Adipocyte (in vitro differentiated cells): ENCODE results near the gene ZNF768.

Experiments
- DNase-seq: peaks from one replicate; pipeline ENCODE4 v3.0.0-alpha.2; 2015; ENCODE audit warnings: low read depth
- H3K27me3 ChIP-seq: replicated peaks from 2 replicates; pipeline ENCODE4 v1.7.0; 2013; ENCODE audit warnings: mild to moderate bottlenecking, low read length, moderate library complexity; ENCODE audit not compliant: control insufficient read depth, insufficient read depth
- H3K36me3 ChIP-seq: 2 replicates; pipeline ENCODE4 v1.7.0; 2013; ENCODE audit warnings: low read length, mild to moderate bottlenecking, moderate library complexity; ENCODE audit not compliant: control insufficient read depth, insufficient read depth, severe bottlenecking
- H3K4me1 ChIP-seq: 2 replicates; pipeline ENCODE4 v1.7.0; 2013; ENCODE audit warnings: mild to moderate bottlenecking, low read length, moderate library complexity; ENCODE audit not compliant: control insufficient read depth, insufficient read depth
- H3K4me3 ChIP-seq: 2 replicates; pipeline ENCODE4 v1.7.0; 2013; ENCODE audit warnings: mild to moderate bottlenecking, low read length, moderate library complexity
- H3K9ac ChIP-seq: 2 replicates; pipeline ENCODE4 v1.7.0; 2013; ENCODE audit warnings: mild to moderate bottlenecking, low read length, moderate library complexity
- H3K9me3 ChIP-seq: 2 replicates; pipeline ENCODE4 v1.7.0; 2013; ENCODE audit warnings: mild to moderate bottlenecking, low read length, moderate library complexity; ENCODE audit not compliant: control insufficient read depth

The ZNF768 gene

GRCh38 chr16:30519120-30520049 lies 7.0 kb downstream of the ZNF768 start:
- Histone ChIP-seq H3K36me3 (no peaks in the 10 kb centered on the region), H3K9me3 (no peaks in the 10 kb centered on the region), H3K9ac (no peak overlapping the region), H3K4me1 (no peaks in the 10 kb centered on the region), H3K27me3 (peaks cover 13% of the 10 kb centered on the region), H3K4me3 (no peak overlapping the region)
- no peak for DNase-seq

- Histone ChIP-seq H3K4me3 (no peak overlapping the region), H3K27me3 (peaks cover 15% of the 10 kb centered on the region), H3K9me3 (no peaks in the 10 kb centered on the region), H3K4me1 (no peaks in the 10 kb centered on the region), H3K36me3 (no peaks in the 10 kb centered on the region), H3K9ac (no peak overlapping the region)
- DNase-seq, result no peak
Observed at GRCh38 chr16:30518552-30518951, 7.8 kb downstream of the ZNF768 start.

GRCh38 chr16:30515275-30515674 lies 11.1 kb downstream of the ZNF768 start:
- no peak overlapping the region for H3K4me3 ChIP-seq
- no peaks in the 10 kb centered on the region for H3K4me1 ChIP-seq
- H3K36me3 ChIP-seq, result no peaks in the 10 kb centered on the region
- H3K9me3 ChIP-seq, result no peaks in the 10 kb centered on the region
- no peak for DNase-seq
- H3K9ac ChIP-seq, result no peak overlapping the region
- H3K27me3 ChIP-seq, result peaks cover 25% of the 10 kb centered on the region

- peaks cover 15% of the 10 kb centered on the region for H3K27me3 ChIP-seq
- DNase-seq, result no peak
- H3K9me3 ChIP-seq, result no peaks in the 10 kb centered on the region
- H3K9ac ChIP-seq, result no peak overlapping the region
- no peaks in the 10 kb centered on the region for H3K36me3 ChIP-seq
- no peak overlapping the region for H3K4me3 ChIP-seq
- H3K4me1 ChIP-seq, result no peaks in the 10 kb centered on the region
Observed at GRCh38 chr16:30511509-30511908, 14.9 kb downstream of the ZNF768 start.

GRCh38 chr16:30510376-30510938 lies 15.9 kb downstream of the ZNF768 start:
- no peak for DNase-seq
- H3K4me1 ChIP-seq, result no peaks in the 10 kb centered on the region
- no peak overlapping the region for H3K4me3 ChIP-seq
- H3K27me3 ChIP-seq, result peaks cover 14% of the 10 kb centered on the region
- no peak overlapping the region for H3K9ac ChIP-seq
- H3K9me3 ChIP-seq, result no peaks in the 10 kb centered on the region
- H3K36me3 ChIP-seq, result no peaks in the 10 kb centered on the region

- Histone ChIP-seq H3K27me3 (peaks cover 22% of the 10 kb centered on the region), H3K9ac (no peak overlapping the region), H3K4me1 (no peaks in the 10 kb centered on the region), H3K4me3 (no peak overlapping the region), H3K36me3 (no peaks in the 10 kb centered on the region), H3K9me3 (no peaks in the 10 kb centered on the region)
- no peak for DNase-seq
Observed at GRCh38 chr16:30509081-30509765, 17.1 kb downstream of the ZNF768 start.

GRCh38 chr16:30503403-30504296 lies 22.7 kb downstream of the ZNF768 start:
- H3K36me3 ChIP-seq, result no peaks in the 10 kb centered on the region

GRCh38 chr16:30499284-30499683 lies 27.1 kb downstream of the ZNF768 start:
- Histone ChIP-seq H3K9me3 (no peaks in the 10 kb centered on the region), H3K9ac (no peak overlapping the region), H3K36me3 (no peaks in the 10 kb centered on the region), H3K4me1 (no peaks in the 10 kb centered on the region), H3K4me3 (no peak overlapping the region), H3K27me3 (peaks cover 14% of the 10 kb centered on the region)
- DNase-seq, result no peak

More at GRCh38 chr16:30503403-30504296, 22.7 kb downstream of the ZNF768 start:
- Histone ChIP-seq H3K9ac (no peak overlapping the region), H3K9me3 (no peaks in the 10 kb centered on the region), H3K27me3 (peaks cover 15% of the 10 kb centered on the region), H3K4me3 (no peak overlapping the region), H3K4me1 (no peaks in the 10 kb centered on the region)
- no peak for DNase-seq

- H3K36me3 ChIP-seq, result no peaks in the 10 kb centered on the region
- no peak overlapping the region for H3K4me3 ChIP-seq
- no peaks in the 10 kb centered on the region for H3K9me3 ChIP-seq
- peaks cover 12% of the 10 kb centered on the region for H3K27me3 ChIP-seq
- DNase-seq, result no peak
- H3K9ac ChIP-seq, result no peak overlapping the region
- H3K4me1 ChIP-seq, result peaks cover 11% of the 10 kb centered on the region
Observed at GRCh38 chr16:30494709-30495108, 31.7 kb downstream of the ZNF768 start.

GRCh38 chr16:30493941-30494488 lies 32.4 kb downstream of the ZNF768 start:
- no peaks in the 10 kb centered on the region for H3K9me3 ChIP-seq

More at GRCh38 chr16:30493941-30494488, 32.4 kb downstream of the ZNF768 start:
- Histone ChIP-seq H3K4me1 (peaks cover 11% of the 10 kb centered on the region), H3K9ac (no peak overlapping the region), H3K27me3 (peaks cover 12% of the 10 kb centered on the region), H3K36me3 (no peaks in the 10 kb centered on the region), H3K4me3 (no peak overlapping the region)
- DNase-seq, result no peak
